Endothelial cell of umbilical vein (primary cell): ENCODE data around the gene SEMA4C. TPM values are rescaled to one million over a fixed set of nuclear protein-coding genes. Genes with fewer than 3 reads are reported as not detected.

Experiments used
- BruUV-seq: library from RNA; stranded (reverse); fragments of 400-500 nt; replicated peaks from 2 replicates; lab custom pipeline; 2021; lab: Mats Ljungman, UMichigan
- CTCF ChIA-PET: fragments of 300-600, 350-600 bp; sonication (Branson Sonifier 250); formaldehyde crosslinking; loops from one replicate; lab custom pipeline; 2021; ENCODE audit warnings: antibody characterized with exemption, inconsistent platforms; lab: Charles Lee
- POLR2A ChIA-PET: fragments of 300-600, 350-600 bp; sonication (Branson Sonifier 250); formaldehyde crosslinking; loops from one replicate; lab custom pipeline; 2021; ENCODE audit warnings: antibody characterized with exemption, inconsistent platforms; lab: Charles Lee
- DNase-seq: peaks from one replicate; pipeline ENCODE4 v3.0.0-alpha.2; 2011; ENCODE audit warnings: low read depth, low spot score
- FAIRE-seq: peaks from 2 replicates; lab custom pipeline; 2011; peaks lifted over from hg19 to GRCh38; lab: Jason Lieb, UNC
- H2AFZ ChIP-seq: 2 replicates; pipeline ENCODE4 v1.6.0; 2012; ENCODE audit warnings: low read depth, low read length, control low read depth, inconsistent platforms
- H3K27ac ChIP-seq: 2 replicates; pipeline ENCODE4 v1.5.1; 2011; ENCODE audit warnings: low read depth, mild to moderate bottlenecking, control low read depth, low read length, moderate library complexity; ENCODE audit not compliant: insufficient read depth
- H3K27me3 ChIP-seq, 2 experiments: 2 replicates each; pipeline versions ENCODE4 v1.6.0 to v1.6.1; 2011; ENCODE audit warnings: low read length in 2 of 2, mixed read lengths in 1 of 2; ENCODE audit not compliant: control insufficient read depth in 2 of 2, insufficient read depth in 2 of 2
- H3K36me3 ChIP-seq, 2 experiments: 2 replicates in 1 of 2; 3 replicates in 1 of 2; pipeline ENCODE4 v1.5.1; 2011; ENCODE audit warnings: low read length in 2 of 2, mild to moderate bottlenecking in 1 of 2, moderate library complexity in 1 of 2; ENCODE audit not compliant: control insufficient read depth in 2 of 2, insufficient read depth in 2 of 2; ENCODE audit errors: extremely low read depth in 1 of 2
- H3K4me1 ChIP-seq: 3 replicates; pipeline ENCODE4 v1.5.1; 2011; ENCODE audit warnings: mild to moderate bottlenecking, low read length; ENCODE audit not compliant: control insufficient read depth, insufficient read depth; ENCODE audit errors: extremely low read depth
- H3K4me2 ChIP-seq: 2 replicates; pipeline ENCODE4 v1.6.1; 2011; ENCODE audit warnings: low read length, control low read depth, mixed read lengths; ENCODE audit not compliant: insufficient read depth
- H3K4me3 ChIP-seq, 3 experiments: fragments of 200-600 bp in 1 of 3; sonication (generic), shearing (Covaris generic) in 1 of 3; replicated peaks in 1 of 3; 2 replicates each; pipeline ENCODE4 v1.5.1; 2011 to 2016; ENCODE audit warnings: control low read depth in 3 of 3, low read length in 3 of 3, mild to moderate bottlenecking in 2 of 3, inconsistent platforms in 1 of 3, low read depth in 1 of 3, moderate library complexity in 1 of 3; ENCODE audit not compliant: insufficient read depth in 1 of 3
- H3K79me2 ChIP-seq: 2 replicates; pipeline ENCODE4 v1.6.0; 2012; ENCODE audit warnings: low read length, inconsistent platforms; ENCODE audit not compliant: control insufficient read depth, insufficient read depth
- H3K9ac ChIP-seq: replicated peaks from 2 replicates; pipeline ENCODE3; 2011; ENCODE audit warnings: low read length, control low read depth; ENCODE audit not compliant: insufficient read depth; ENCODE audit errors: extremely low read depth
- H3K9me1 ChIP-seq: replicated peaks from 3 replicates; pipeline ENCODE4 v1.6.0; 2011; ENCODE audit warnings: mild to moderate bottlenecking, low read length; ENCODE audit not compliant: control insufficient read depth, insufficient read depth; ENCODE audit errors: extremely low read depth
- H3K9me3 ChIP-seq: replicated peaks from 2 replicates; pipeline ENCODE4 v1.5.1; 2012; ENCODE audit warnings: low read length, inconsistent platforms; ENCODE audit not compliant: control insufficient read depth, insufficient read depth
- H4K20me1 ChIP-seq: replicated peaks from 2 replicates; pipeline ENCODE3; 2011; ENCODE audit warnings: mild to moderate bottlenecking, low read length; ENCODE audit not compliant: control insufficient read depth, insufficient read depth; ENCODE audit errors: extremely low read depth
- EZH2 ChIP-seq: IDR thresholded peaks from 2 replicates; pipeline ENCODE4 v1.6.1; 2012; ENCODE audit warnings: borderline replicate concordance, low read depth, mild to moderate bottlenecking, moderate library complexity, low read length, inconsistent platforms; ENCODE audit not compliant: severe bottlenecking
- FOS ChIP-seq: IDR thresholded peaks from 2 replicates; pipeline ENCODE4 v1.6.1; 2011; ENCODE audit warnings: mild to moderate bottlenecking, low read length, moderate library complexity, borderline replicate concordance; ENCODE audit not compliant: insufficient read depth
- GATA2 ChIP-seq: IDR thresholded peaks from 2 replicates; pipeline ENCODE4 v1.7.0; 2011; ENCODE audit warnings: low read depth, mild to moderate bottlenecking, moderate library complexity, mixed read lengths, low read length; ENCODE audit not compliant: insufficient read length, insufficient read depth
- JUN ChIP-seq: IDR thresholded peaks from 2 replicates; pipeline ENCODE4 v1.6.1; 2011; ENCODE audit warnings: borderline replicate concordance, low read depth; ENCODE audit not compliant: insufficient read length, insufficient read depth
- MYC ChIP-seq: IDR thresholded peaks from one replicate; pipeline ENCODE4 v1.6.1; 2011; ENCODE audit warnings: mild to moderate bottlenecking, low read depth, low read length
- POLR2A ChIP-seq: IDR thresholded peaks from 2 replicates; pipeline ENCODE4 v1.6.1; 2012; ENCODE audit warnings: low read depth, mild to moderate bottlenecking, control low read depth, low read length
- POLR2AphosphoS5 ChIP-seq: IDR thresholded peaks from 2 replicates; pipeline ENCODE4 v1.6.1; 2012; ENCODE audit warnings: low read depth, mild to moderate bottlenecking, control low read depth, low read length, moderate library complexity; ENCODE audit not compliant: insufficient read depth
- dilution Hi-C: fragments of 300-500 bp; cut with MboI; formaldehyde crosslinking; loops from one replicate; pipeline ENCODE4 v1.15.0; 2019; ENCODE audit warnings: low sequenced_read_pairs; ENCODE audit not compliant: extremely low pct_ligation_motif_present
- intact Hi-C: fragments of 100-400 bp; cut with micrococcal nuclease; formaldehyde crosslinking; loops from one replicate; pipeline ENCODE4 v1.10.0; 2022
- polyA plus RNA-seq, 4 experiments: library from polyadenylated mRNA; depleted of rRNA in 3 of 4; stranded (reverse) in 3 of 4; unstranded in 1 of 4; fragments of >200 nt; gene quantifications; 2 replicates each; pipeline versions ENCODE4 v1.2.1 to v1.2.3, GENCODE V29; 2011 to 2012; ENCODE audit warnings: missing spikeins in 1 of 4
- total RNA-seq: library from RNA; stranded (reverse); gene quantifications from 2 replicates; pipeline ENCODE4 v1.2.3, GENCODE V29; 2021
- TF ChIP-seq, protein P1 (sequence below), 2 donors: IDR thresholded peaks; 1 replicate in 1 of 2; 2 replicates in 1 of 2; pipeline ENCODE4 v1.5.1; 2011; ENCODE audit warnings: low read length in 2 of 2, mild to moderate bottlenecking in 2 of 2, moderate library complexity in 2 of 2, control low read depth in 1 of 2, inconsistent platforms in 1 of 2, low read depth in 1 of 2; ENCODE audit not compliant: insufficient read depth in 1 of 2; ENCODE audit errors: extremely low read depth in 1 of 2
- TF ChIP-seq, protein P2 (sequence below): IDR thresholded peaks from 2 replicates; pipeline ENCODE4 v1.6.1; 2011; ENCODE audit not compliant: insufficient read depth, insufficient read length

Gene SEMA4C
- total and polyA plus RNA-seq, 2 donors (not counting 3 experiments of a cell fraction or from before 2014, with no cell fraction given), result 16.4 to 17.3 TPM

DNA sequence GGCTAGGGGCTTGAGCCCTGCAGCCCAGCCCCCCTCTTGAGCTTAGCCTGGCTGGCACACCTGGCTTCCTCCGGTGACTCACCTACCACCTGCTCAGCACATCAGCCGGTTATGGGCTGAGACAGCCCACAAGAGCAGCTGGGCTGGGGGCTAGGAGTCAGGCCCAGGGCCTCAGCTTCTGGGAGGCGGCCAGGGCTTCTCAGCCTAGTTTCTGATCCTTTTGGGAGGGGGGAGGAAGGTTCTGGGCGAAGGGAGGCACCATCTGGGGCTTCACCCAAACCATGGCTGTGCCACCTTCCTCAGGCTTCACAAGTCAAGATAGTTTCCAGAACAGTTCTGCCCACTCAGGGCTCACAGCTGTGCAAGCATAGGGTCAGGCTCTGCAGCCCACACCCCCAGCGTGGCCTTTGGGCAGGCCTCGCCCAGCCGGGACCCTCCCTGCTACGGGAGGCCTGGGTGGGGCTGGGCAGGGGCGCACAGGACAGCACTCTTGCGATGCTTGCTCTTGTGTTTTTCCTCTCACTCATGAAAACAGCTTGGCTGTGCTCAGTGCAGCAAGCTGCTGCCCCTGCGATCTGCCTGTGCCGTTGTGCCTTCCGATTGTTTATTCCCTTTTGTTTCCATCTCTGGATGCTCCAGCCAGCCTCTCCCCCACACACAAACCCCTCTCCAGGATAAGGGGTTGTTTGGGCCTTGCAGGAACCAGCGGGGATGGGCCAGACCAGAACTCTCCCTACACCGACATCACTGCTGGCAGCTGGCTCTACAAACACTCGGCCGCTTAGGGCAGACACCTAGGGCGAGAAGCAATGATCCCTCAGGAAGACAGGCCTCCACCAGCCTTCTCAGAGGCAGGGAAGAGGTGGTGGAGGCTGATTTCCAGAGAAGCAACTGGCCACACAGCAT, 26.1 kb upstream of the SEMA4C start:
- H3K27me3 ChIP-seq, result no peaks in the 10 kb centered on the region
- no peaks in the 10 kb centered on the region for H3K9me1 ChIP-seq
- no peaks in the 10 kb centered on the region for H3K4me1 ChIP-seq
- no peaks in the 10 kb centered on the region for H3K9me3 ChIP-seq
- H3K36me3 ChIP-seq, result no peaks in the 10 kb centered on the region
- no peak overlapping the region for H3K4me3 ChIP-seq
- ChIA-PET POLR2A (no interaction called here), CTCF (interaction anchor here (1.2 kb wide), 1 partner anchor 38 kb away, joined by 3 read pairs; the partner anchor contains the start of gene ANKRD39)
- no peak overlapping the region for H3K4me2 ChIP-seq
- FAIRE-seq (no peak), DNase-seq (no peak)
- H3K9ac ChIP-seq, result no peak overlapping the region
- dilution Hi-C loops, result no loop called here
- H3K79me2 ChIP-seq, result no peaks in the 10 kb centered on the region
- no peak overlapping the region for H2AFZ ChIP-seq
- no TSS peak for BruUV-seq
- H4K20me1 ChIP-seq, result no peaks in the 10 kb centered on the region
- TF ChIP-seq MYC, result no peak
- TF ChIP-seq GATA2, result no peak
- TF ChIP-seq POLR2AphosphoS5, result no peak
- no peak for TF ChIP-seq EZH2
- no peak for TF ChIP-seq JUN
- TF ChIP-seq, protein P1, sequence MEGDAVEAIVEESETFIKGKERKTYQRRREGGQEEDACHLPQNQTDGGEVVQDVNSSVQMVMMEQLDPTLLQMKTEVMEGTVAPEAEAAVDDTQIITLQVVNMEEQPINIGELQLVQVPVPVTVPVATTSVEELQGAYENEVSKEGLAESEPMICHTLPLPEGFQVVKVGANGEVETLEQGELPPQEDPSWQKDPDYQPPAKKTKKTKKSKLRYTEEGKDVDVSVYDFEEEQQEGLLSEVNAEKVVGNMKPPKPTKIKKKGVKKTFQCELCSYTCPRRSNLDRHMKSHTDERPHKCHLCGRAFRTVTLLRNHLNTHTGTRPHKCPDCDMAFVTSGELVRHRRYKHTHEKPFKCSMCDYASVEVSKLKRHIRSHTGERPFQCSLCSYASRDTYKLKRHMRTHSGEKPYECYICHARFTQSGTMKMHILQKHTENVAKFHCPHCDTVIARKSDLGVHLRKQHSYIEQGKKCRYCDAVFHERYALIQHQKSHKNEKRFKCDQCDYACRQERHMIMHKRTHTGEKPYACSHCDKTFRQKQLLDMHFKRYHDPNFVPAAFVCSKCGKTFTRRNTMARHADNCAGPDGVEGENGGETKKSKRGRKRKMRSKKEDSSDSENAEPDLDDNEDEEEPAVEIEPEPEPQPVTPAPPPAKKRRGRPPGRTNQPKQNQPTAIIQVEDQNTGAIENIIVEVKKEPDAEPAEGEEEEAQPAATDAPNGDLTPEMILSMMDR (IDR thresholded peaks at IDR 0.05; ENCODE audit: extremely low read depth in 1 of 2, insufficient read depth in 1 of 2, low read depth in 1 of 2, low read length in 2 of 2), result no peak
- no peak for TF ChIP-seq FOS
- TF ChIP-seq, protein P2, sequence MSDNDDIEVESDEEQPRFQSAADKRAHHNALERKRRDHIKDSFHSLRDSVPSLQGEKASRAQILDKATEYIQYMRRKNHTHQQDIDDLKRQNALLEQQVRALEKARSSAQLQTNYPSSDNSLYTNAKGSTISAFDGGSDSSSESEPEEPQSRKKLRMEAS, result no peak
- no peak for TF ChIP-seq POLR2A
- intact Hi-C loops, result no loop called here
- H3K27ac ChIP-seq, result no peak overlapping the region
